ENCODE data around the gene PIK3CD.

DNA sequence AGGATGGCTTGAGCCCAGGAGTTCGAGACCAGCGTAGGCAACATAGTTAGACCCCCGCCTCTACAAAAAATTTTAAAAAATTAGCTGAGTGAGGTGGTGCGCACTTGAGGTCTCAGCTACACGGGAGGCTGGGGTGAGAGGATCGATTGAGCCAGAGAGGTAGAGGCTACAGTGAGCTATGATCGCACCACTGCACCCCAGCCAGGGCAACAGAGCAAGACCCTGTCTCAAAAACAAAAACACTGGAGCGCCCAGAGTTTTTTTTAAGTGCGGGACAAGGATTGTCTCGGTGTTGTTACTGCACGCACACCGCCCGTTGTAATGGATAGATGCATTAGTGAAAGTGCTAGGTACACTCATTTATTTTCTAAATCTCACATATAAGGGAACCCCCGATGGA, 37.1 kb downstream of the PIK3CD start:
- TF ChIP-seq, protein P1, sequence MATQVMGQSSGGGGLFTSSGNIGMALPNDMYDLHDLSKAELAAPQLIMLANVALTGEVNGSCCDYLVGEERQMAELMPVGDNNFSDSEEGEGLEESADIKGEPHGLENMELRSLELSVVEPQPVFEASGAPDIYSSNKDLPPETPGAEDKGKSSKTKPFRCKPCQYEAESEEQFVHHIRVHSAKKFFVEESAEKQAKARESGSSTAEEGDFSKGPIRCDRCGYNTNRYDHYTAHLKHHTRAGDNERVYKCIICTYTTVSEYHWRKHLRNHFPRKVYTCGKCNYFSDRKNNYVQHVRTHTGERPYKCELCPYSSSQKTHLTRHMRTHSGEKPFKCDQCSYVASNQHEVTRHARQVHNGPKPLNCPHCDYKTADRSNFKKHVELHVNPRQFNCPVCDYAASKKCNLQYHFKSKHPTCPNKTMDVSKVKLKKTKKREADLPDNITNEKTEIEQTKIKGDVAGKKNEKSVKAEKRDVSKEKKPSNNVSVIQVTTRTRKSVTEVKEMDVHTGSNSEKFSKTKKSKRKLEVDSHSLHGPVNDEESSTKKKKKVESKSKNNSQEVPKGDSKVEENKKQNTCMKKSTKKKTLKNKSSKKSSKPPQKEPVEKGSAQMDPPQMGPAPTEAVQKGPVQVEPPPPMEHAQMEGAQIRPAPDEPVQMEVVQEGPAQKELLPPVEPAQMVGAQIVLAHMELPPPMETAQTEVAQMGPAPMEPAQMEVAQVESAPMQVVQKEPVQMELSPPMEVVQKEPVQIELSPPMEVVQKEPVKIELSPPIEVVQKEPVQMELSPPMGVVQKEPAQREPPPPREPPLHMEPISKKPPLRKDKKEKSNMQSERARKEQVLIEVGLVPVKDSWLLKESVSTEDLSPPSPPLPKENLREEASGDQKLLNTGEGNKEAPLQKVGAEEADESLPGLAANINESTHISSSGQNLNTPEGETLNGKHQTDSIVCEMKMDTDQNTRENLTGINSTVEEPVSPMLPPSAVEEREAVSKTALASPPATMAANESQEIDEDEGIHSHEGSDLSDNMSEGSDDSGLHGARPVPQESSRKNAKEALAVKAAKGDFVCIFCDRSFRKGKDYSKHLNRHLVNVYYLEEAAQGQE (IDR thresholded peaks at IDR 0.05), result no peak
- TF ChIP-seq SP1 (IDR thresholded peaks at IDR 0.05), result no peak
- TF ChIP-seq, protein P2, sequence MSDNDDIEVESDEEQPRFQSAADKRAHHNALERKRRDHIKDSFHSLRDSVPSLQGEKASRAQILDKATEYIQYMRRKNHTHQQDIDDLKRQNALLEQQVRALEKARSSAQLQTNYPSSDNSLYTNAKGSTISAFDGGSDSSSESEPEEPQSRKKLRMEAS (IDR thresholded peaks at IDR 0.05), result no peak

Measured in liver (tissue), 2 donors.